ENCODE measurements around the gene SYNE2.

The SYNE2 gene

DNA sequence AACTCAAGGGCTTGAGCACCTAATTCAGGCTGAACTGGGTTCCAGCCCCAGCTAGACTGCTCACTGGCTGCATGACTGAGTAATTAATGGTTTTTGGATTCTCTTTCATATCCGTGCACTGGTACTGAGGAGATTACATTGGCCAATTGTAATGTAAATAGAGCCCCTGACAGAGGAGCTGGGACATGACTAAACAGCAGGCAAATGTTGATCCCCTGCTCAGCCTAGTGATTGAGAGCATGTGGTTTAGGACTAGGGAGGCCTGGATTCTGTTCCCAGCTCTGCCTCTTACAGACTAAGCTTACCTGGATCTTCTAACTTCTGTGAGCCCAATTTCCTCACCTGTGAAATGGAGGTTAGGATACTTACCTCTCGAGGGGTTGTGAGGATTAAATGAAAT is 237.1 kb downstream of the SYNE2 start:
- H3K4me1 ChIP-seq (ENCODE audit: control insufficient read depth, insufficient read depth, low read length): peaks cover 8% of the 10 kb centered on the region
- 27 to 46% methylated on average over 2 of the region's 2 CpGs for WGBS, 2 experiments
- H3K9me3 ChIP-seq (ENCODE audit: control insufficient read depth, low read length): no peaks in the 10 kb centered on the region
- H3K27me3 ChIP-seq (ENCODE audit: control insufficient read depth, insufficient read depth, low read length, poor library complexity, severe bottlenecking): no peaks in the 10 kb centered on the region
- H3K27ac ChIP-seq (ENCODE audit: insufficient read depth, low read depth, low read length, poor library complexity, severe bottlenecking): no peak overlapping the region
- no peak overlapping the region for H3K4me3 ChIP-seq (ENCODE audit: insufficient read depth, low read depth, low read length)
- peaks cover 9% of the 10 kb centered on the region for H3K36me3 ChIP-seq (ENCODE audit: control insufficient read depth, insufficient read depth, low read length)

DNA sequence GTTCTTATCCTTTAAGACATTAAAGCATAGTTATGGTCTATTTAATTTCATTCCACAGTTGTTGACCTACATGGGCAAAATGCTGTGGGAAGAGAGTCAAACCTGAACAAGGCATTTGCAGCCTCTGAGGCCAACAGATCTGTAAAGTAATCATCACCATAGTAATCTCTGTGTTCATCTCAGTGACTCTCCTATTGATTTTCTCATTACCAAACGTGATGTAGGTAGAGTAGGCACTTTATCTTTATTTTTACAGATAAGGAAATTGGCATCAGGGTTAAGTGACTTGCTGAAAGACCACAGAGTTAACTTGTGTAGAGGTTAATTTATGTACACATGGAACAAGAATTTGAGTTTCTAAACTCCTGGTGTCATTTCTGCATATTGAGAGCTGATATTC is 238.4 kb downstream of the SYNE2 start:
- peaks cover 10% of the 10 kb centered on the region for H3K36me3 ChIP-seq (ENCODE audit: control insufficient read depth, insufficient read depth, low read length)
- no peaks in the 10 kb centered on the region for H3K9me3 ChIP-seq (ENCODE audit: control insufficient read depth, low read length)
- H3K4me1 ChIP-seq (ENCODE audit: control insufficient read depth, insufficient read depth, low read length): peaks cover 8% of the 10 kb centered on the region
- no peak overlapping the region for H3K4me3 ChIP-seq (ENCODE audit: insufficient read depth, low read depth, low read length)
- no peak overlapping the region for H3K27ac ChIP-seq (ENCODE audit: insufficient read depth, low read depth, low read length, poor library complexity, severe bottlenecking)
- H3K27me3 ChIP-seq (ENCODE audit: control insufficient read depth, insufficient read depth, low read length, poor library complexity, severe bottlenecking): no peaks in the 10 kb centered on the region
- WGBS, 2 experiments: 87 to 100% methylated on average over 1 of the region's 1 CpG

DNA sequence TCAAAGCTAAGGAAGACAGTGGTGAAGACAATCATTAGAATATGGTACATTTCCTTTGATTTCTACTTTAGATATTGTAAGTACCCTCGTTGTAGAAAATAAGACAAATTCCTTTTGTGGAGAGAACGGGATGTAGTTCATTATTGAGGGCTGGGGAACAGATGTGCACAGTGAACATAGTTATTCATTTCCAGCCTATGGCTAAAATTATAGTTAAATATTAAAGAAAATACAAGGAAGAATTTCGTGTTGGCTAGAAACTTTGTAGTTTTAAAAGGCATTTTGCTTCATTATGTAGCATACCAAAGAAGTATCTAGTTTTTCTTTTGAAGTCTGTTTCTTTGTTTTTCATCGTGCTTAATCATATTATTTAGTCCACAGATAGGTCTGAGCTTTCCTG is 239.5 kb downstream of the SYNE2 start:
- Histone ChIP-seq H3K9me3 (ENCODE audit: control insufficient read depth, low read length) (no peaks in the 10 kb centered on the region), H3K4me1 (ENCODE audit: control insufficient read depth, insufficient read depth, low read length) (peaks cover 8% of the 10 kb centered on the region), H3K4me3 (ENCODE audit: insufficient read depth, low read depth, low read length) (no peak overlapping the region), H3K27ac (ENCODE audit: insufficient read depth, low read depth, low read length, poor library complexity, severe bottlenecking) (no peak overlapping the region), H3K27me3 (ENCODE audit: control insufficient read depth, insufficient read depth, low read length, poor library complexity, severe bottlenecking) (no peaks in the 10 kb centered on the region), H3K36me3 (ENCODE audit: control insufficient read depth, insufficient read depth, low read length) (peaks cover 14% of the 10 kb centered on the region)
- WGBS, 2 experiments: 90 to 95% methylated on average over 2 to 4 of the region's 4 CpGs

DNA sequence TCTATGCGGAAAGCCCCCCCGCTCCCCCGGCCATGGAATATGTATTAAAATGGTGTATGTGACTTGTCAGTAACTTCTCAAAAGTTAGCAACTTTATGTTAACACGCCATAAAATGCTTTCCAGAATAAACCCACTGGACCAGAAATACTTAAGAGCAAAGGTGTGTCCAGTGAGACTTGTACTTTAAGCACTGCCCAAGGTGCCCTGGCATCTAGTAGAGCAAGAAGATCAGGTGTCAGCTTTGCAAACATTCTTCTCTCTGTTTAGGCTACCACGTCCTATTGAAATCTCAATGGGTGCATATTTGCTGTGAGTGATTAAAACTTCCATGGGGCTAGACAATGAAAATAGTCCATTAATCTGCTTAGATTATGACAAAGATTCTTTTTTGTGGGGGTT is 240.1 kb downstream of the SYNE2 start:
- Histone ChIP-seq H3K36me3 (ENCODE audit: control insufficient read depth, insufficient read depth, low read length) (peaks cover 11% of the 10 kb centered on the region), H3K9me3 (ENCODE audit: control insufficient read depth, low read length) (no peaks in the 10 kb centered on the region), H3K27ac (ENCODE audit: insufficient read depth, low read depth, low read length, poor library complexity, severe bottlenecking) (no peak overlapping the region), H3K4me1 (ENCODE audit: control insufficient read depth, insufficient read depth, low read length) (peaks cover 8% of the 10 kb centered on the region), H3K4me3 (ENCODE audit: insufficient read depth, low read depth, low read length) (no peak overlapping the region), H3K27me3 (ENCODE audit: control insufficient read depth, insufficient read depth, low read length, poor library complexity, severe bottlenecking) (no peaks in the 10 kb centered on the region)
- whole genome bisulfite sequencing, 2 experiments: 77 to 97% methylated on average over 2 to 5 of the region's 5 CpGs

DNA sequence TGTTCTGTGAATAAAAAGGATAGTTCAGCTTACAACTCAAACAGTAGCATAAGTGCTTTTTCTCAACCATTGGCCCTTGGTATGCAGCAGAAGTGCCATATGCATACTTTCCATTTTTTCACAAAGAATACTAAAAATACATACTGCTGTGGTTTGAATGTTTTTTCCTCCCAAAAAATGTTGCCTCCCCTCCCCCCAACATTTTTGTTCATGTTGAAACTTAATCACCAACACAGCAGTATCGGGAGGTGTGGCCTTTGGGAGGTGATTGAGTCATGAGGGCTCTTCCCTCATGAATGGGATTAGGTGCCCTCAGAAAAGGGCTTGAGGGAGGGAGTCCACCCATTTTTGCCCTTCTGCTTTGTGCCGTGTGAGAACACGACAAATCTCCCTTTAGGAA is 242.8 kb downstream of the SYNE2 start:
- Histone ChIP-seq H3K27ac (ENCODE audit: insufficient read depth, low read depth, low read length, poor library complexity, severe bottlenecking) (no peak overlapping the region), H3K36me3 (ENCODE audit: control insufficient read depth, insufficient read depth, low read length) (peaks cover 15% of the 10 kb centered on the region), H3K4me1 (ENCODE audit: control insufficient read depth, insufficient read depth, low read length) (no peaks in the 10 kb centered on the region), H3K4me3 (ENCODE audit: insufficient read depth, low read depth, low read length) (no peak overlapping the region), H3K9me3 (ENCODE audit: control insufficient read depth, low read length) (no peaks in the 10 kb centered on the region), H3K27me3 (ENCODE audit: control insufficient read depth, insufficient read depth, low read length, poor library complexity, severe bottlenecking) (no peaks in the 10 kb centered on the region)
- 91% methylated on average over 2 to 3 of the region's 3 CpGs for WGBS, 2 experiments

DNA sequence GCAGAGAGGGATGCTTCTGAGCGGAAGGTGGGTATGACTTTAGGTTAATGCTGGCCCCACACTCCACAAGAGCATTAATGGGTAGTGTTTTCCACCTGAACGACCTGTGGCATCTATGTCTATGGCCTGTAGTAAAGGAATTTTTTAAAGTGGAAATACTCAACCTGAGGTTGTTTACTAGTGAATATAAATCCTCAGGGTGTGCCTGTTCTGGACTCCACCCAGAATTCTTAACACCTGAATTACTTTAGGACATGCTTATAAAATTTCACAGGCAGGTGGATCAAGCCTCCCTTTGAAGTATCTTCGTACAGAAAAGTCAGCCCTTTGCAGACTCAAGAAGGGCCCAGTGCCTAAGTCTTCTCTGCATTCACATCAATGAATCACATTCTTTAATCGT is 245.3 kb downstream of the SYNE2 start:
- no peaks in the 10 kb centered on the region for H3K9me3 ChIP-seq (ENCODE audit: control insufficient read depth, low read length)
- no peaks in the 10 kb centered on the region for H3K4me1 ChIP-seq (ENCODE audit: control insufficient read depth, insufficient read depth, low read length)
- H3K36me3 ChIP-seq (ENCODE audit: control insufficient read depth, insufficient read depth, low read length): peaks cover 8% of the 10 kb centered on the region
- no peak overlapping the region for H3K4me3 ChIP-seq (ENCODE audit: insufficient read depth, low read depth, low read length)
- WGBS, 2 experiments: 96 to 97% methylated on average over 4 of the region's 4 CpGs
- no peak overlapping the region for H3K27ac ChIP-seq (ENCODE audit: insufficient read depth, low read depth, low read length, poor library complexity, severe bottlenecking)
- no peaks in the 10 kb centered on the region for H3K27me3 ChIP-seq (ENCODE audit: control insufficient read depth, insufficient read depth, low read length, poor library complexity, severe bottlenecking)

DNA sequence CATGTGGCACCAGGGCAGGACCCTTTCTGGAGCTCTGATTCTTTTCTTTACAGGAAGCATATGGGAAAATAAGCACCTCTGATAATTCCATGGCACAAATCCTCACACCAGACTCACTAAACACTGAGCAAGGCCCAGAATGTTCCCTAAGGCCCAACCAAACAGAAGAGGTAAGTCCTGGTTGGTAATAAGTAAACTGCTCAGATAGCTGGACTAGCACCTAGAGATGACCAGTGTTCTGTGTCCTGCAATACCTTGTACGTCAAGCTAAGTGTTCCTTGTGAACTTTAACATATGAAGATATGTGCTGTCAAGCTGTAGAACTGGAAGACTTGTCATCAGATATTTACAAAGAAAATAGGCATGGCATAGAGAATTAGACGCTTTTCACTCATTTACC is 254.6 kb downstream of the SYNE2 start:
- H3K9me3 ChIP-seq (ENCODE audit: control insufficient read depth, low read length): no peaks in the 10 kb centered on the region
- no peaks in the 10 kb centered on the region for H3K27me3 ChIP-seq (ENCODE audit: control insufficient read depth, insufficient read depth, low read length, poor library complexity, severe bottlenecking)
- H3K4me1 ChIP-seq (ENCODE audit: control insufficient read depth, insufficient read depth, low read length): no peaks in the 10 kb centered on the region
- no peak overlapping the region for H3K27ac ChIP-seq (ENCODE audit: insufficient read depth, low read depth, low read length, poor library complexity, severe bottlenecking)
- WGBS, 2 experiments: 100% methylated on average over 1 to 2 of the region's 2 CpGs
- peaks cover 10% of the 10 kb centered on the region for H3K36me3 ChIP-seq (ENCODE audit: control insufficient read depth, insufficient read depth, low read length)
- no peak overlapping the region for H3K4me3 ChIP-seq (ENCODE audit: insufficient read depth, low read depth, low read length)

DNA sequence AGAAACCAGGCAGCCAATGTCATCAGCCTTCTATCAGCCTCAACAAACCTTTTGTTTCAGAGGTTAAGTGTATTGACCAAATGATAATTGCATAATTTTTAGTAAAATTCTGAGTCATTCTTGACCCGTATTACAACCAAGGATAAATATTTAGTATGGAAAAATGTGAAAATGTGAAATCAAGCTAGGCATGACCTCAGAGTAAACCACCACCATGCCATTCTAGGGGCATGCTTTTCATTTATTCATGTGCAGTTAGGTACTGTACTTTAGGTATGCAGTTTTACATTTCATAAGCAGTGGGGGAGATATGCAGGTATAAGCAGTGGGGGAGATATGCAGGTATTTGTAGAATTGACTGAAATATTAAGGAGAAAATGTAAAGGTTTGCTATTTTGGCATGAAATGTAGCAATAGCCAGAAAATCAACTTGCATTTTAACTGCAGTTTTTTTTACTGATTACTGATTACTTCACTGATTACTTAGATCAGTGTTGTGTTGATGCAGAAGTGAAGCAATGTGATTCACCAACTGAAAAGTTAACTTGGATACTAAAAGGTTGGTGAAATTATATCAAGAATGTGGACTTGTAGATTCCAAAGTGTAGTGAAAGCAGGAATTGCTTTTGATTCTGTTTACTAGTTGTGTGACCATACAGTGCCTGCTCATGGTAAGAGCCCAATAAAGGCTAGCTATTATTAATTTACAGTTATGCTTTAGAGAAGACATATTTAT is 257.2 kb downstream of the SYNE2 start:
- no peaks in the 10 kb centered on the region for H3K27me3 ChIP-seq (ENCODE audit: control insufficient read depth, insufficient read depth, low read length, poor library complexity, severe bottlenecking)
- no peak overlapping the region for H3K4me3 ChIP-seq (ENCODE audit: insufficient read depth, low read depth, low read length)
- WGBS, 2 experiments: 92 to 100% methylated on average over 1 of the region's 1 CpG
- H3K36me3 ChIP-seq (ENCODE audit: control insufficient read depth, insufficient read depth, low read length): peaks cover 24% of the 10 kb centered on the region
- H3K9me3 ChIP-seq (ENCODE audit: control insufficient read depth, low read length): no peaks in the 10 kb centered on the region
- H3K27ac ChIP-seq (ENCODE audit: insufficient read depth, low read depth, low read length, poor library complexity, severe bottlenecking): no peak overlapping the region
- H3K4me1 ChIP-seq (ENCODE audit: control insufficient read depth, insufficient read depth, low read length): no peaks in the 10 kb centered on the region

DNA sequence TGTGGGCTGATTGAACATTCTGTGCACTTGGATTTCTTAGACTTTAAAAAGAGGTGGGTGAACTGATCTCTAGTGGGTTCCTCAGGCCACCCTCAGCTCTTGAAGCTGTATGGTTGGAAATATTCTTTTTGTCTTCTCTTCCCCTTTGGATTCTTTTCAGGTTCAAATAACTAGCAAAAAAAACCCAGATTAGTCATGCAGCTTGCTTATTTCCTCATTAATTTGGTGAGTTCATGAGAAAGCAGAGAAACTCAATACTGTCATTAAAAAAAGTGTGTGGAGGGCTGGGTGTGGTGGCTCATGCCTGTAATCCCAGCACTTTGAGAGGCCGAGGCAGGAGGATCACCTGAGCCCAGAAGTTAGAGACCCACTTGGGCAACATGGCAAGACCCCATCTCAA is 258.0 kb downstream of the SYNE2 start:
- H3K4me1 ChIP-seq (ENCODE audit: control insufficient read depth, insufficient read depth, low read length): no peaks in the 10 kb centered on the region
- no peak overlapping the region for H3K27ac ChIP-seq (ENCODE audit: insufficient read depth, low read depth, low read length, poor library complexity, severe bottlenecking)
- WGBS, 2 experiments: 88 to 100% methylated on average over 1 of the region's 1 CpG
- H3K36me3 ChIP-seq (ENCODE audit: control insufficient read depth, insufficient read depth, low read length): peaks cover 24% of the 10 kb centered on the region
- H3K4me3 ChIP-seq (ENCODE audit: insufficient read depth, low read depth, low read length): no peak overlapping the region
- no peaks in the 10 kb centered on the region for H3K27me3 ChIP-seq (ENCODE audit: control insufficient read depth, insufficient read depth, low read length, poor library complexity, severe bottlenecking)
- no peaks in the 10 kb centered on the region for H3K9me3 ChIP-seq (ENCODE audit: control insufficient read depth, low read length)

DNA sequence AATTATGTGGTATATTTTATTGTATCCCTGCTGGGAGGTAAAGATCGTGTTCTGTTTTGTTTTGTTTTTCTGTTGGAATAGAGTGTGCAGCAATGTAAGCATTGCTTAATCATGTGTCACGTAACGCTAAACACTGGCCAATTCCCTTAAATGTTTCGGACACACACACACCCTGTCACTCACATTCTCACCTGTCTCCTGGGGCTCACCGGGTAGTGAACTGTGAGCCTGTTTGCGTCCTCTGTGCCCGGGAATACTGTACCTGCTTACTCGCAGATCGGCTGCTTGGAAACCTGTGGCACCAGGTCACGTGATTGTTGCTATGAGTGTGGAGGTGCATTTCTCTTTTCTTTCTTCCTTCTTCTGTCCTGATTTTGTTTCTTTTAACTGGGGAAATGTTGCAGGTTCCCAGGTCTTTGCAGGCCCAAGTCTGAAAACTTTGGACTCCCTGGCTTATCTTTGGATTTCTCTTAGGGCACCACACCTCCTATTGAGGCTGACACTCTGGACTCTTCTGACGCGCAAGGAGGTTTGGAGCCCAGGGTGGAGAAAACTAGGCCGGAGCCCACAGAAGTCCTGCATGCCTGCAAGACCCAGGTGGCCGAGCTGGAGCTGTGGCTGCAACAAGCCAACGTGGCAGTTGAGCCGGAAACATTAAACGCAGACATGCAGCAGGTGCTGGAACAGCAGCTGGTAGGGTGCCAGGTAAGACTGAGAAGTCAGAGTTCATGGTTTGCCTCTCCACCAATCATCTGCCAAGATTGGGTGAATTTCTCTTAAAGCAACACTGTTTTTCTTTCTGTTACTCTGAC is 260.3 kb downstream of the SYNE2 start:
- WGBS, 2 experiments: 95 to 96% methylated on average over 17 of the region's 17 CpGs
- Histone ChIP-seq H3K27ac (ENCODE audit: insufficient read depth, low read depth, low read length, poor library complexity, severe bottlenecking) (no peak overlapping the region), H3K4me1 (ENCODE audit: control insufficient read depth, insufficient read depth, low read length) (no peaks in the 10 kb centered on the region), H3K27me3 (ENCODE audit: control insufficient read depth, insufficient read depth, low read length, poor library complexity, severe bottlenecking) (no peaks in the 10 kb centered on the region), H3K4me3 (ENCODE audit: insufficient read depth, low read depth, low read length) (no peak overlapping the region), H3K36me3 (ENCODE audit: control insufficient read depth, insufficient read depth, low read length) (peaks cover 18% of the 10 kb centered on the region), H3K9me3 (ENCODE audit: control insufficient read depth, low read length) (no peaks in the 10 kb centered on the region)

All from ectodermal cell (in vitro differentiated cells).